Measurements from ENCODE around the gene RARG.
"Not testable (repeated sequence)": the region's sequence is repeated elsewhere in the genome, so short reads cannot be mapped to it uniquely, and the experiment has no call there.

Gene RARG

GRCh38 chr12:53169644-53170043, 62.4 kb downstream of the RARG start (continued):
- no peak for TF ChIP-seq PRDM2 (tag by site-specific recombination; IDR thresholded peaks at IDR 0.05; ENCODE audit: borderline replicate concordance)

- CTCF ChIA-PET = interaction anchor here (2.0 kb wide), 1 partner anchor 23 kb away, joined by 8 read pairs; no protein-coding TSS in a partner anchor
- Histone ChIP-seq H3K9me3 (ENCODE audit: control insufficient read depth, insufficient read depth, low read depth, low read length) (no peaks in the 10 kb centered on the region), H3K4me1 (ENCODE audit: control insufficient read depth, insufficient read depth, low read length) (peaks cover 9% of the 10 kb centered on the region), H3K4me3 (ENCODE audit: low read depth, low read length) (no peak overlapping the region), H3K27ac (ENCODE audit: extremely low read depth, low read depth, low read length) (no peak overlapping the region), H3K36me3 (ENCODE audit: control insufficient read depth in 2 of 2, insufficient read depth in 1 of 2, low read length in 2 of 2) (peaks cover 0 to 16% of the 10 kb centered on the region in 2 experiments; a peak in 2 of 3 replicates)
- POLR2A ChIA-PET = no interaction called here
- TF ChIP-seq PRDM1 (tag by site-specific recombination; IDR thresholded peaks at IDR 0.05) = no peak
- TF ChIP-seq ZIC2 (tag by site-specific recombination; IDR thresholded peaks at IDR 0.05) = no peak
- TF ChIP-seq ZNF292 (tag by site-specific recombination; IDR thresholded peaks at IDR 0.05; ENCODE audit: borderline replicate concordance, low read depth) = no peak
- TF ChIP-seq ZNF610 (tag by site-specific recombination; IDR thresholded peaks at IDR 0.05; ENCODE audit: borderline replicate concordance) = no peak
- no peak for TF ChIP-seq ZNF16 (tag by site-specific recombination; IDR thresholded peaks at IDR 0.05; ENCODE audit: low read depth)
- no peak for TF ChIP-seq MZF1 (tag by site-specific recombination; IDR thresholded peaks at IDR 0.05; ENCODE audit: borderline replicate concordance)
- no peak for TF ChIP-seq ZNF549 (tag by site-specific recombination; IDR thresholded peaks at IDR 0.05)
- no peak for TF ChIP-seq ZNF837 (tag by site-specific recombination; IDR thresholded peaks at IDR 0.05)
- no peak for TF ChIP-seq SCRT1 (tag by site-specific recombination; IDR thresholded peaks at IDR 0.05; ENCODE audit: borderline replicate concordance)
- TF ChIP-seq KLF7 (tag by site-specific recombination; IDR thresholded peaks at IDR 0.05; ENCODE audit: borderline replicate concordance) = no peak
- TF ChIP-seq ZNF19 (tag by site-specific recombination; IDR thresholded peaks at IDR 0.05; ENCODE audit: low read depth) = no peak
- no peak for TF ChIP-seq ZEB2 (tag by site-specific recombination; IDR thresholded peaks at IDR 0.05)
- TF ChIP-seq ZBTB1 (tag by site-specific recombination; IDR thresholded peaks at IDR 0.05) = no peak
- no peak for TF ChIP-seq ZNF654 (tag by site-specific recombination; IDR thresholded peaks at IDR 0.05; ENCODE audit: low read depth)
- TF ChIP-seq ZNF561 (tag by site-specific recombination; IDR thresholded peaks at IDR 0.05; ENCODE audit: borderline replicate concordance) = no peak
These were observed 65.2 kb downstream of the RARG start for GRCh38 chr12:53166837-53167236.

- CTCF ChIA-PET = interaction anchor here (0.7 to 8.5 kb wide), 4 partner anchors 27 to 299 kb away, joined by 3 to 94 read pairs (median 3); no protein-coding TSS in a partner anchor
- H3K9me3 ChIP-seq (ENCODE audit: control insufficient read depth, insufficient read depth, low read depth, low read length); H3K4me1 ChIP-seq (ENCODE audit: control insufficient read depth, insufficient read depth, low read length); H3K27ac ChIP-seq (ENCODE audit: extremely low read depth, low read depth, low read length); H3K36me3 ChIP-seq (ENCODE audit: control insufficient read depth in 2 of 2, insufficient read depth in 1 of 2, low read length in 2 of 2); H3K4me3 ChIP-seq (ENCODE audit: low read depth, low read length); POLR2A ChIA-PET: not testable (repeated sequence)
These were observed 69.0 kb downstream of the RARG start for GRCh38 chr12:53163008-53163407.

All from HEK293 (cell line).